ENCODE data around the gene ERN1. TPM values are rescaled to one million over a fixed set of nuclear protein-coding genes. Genes with fewer than 3 reads are reported as not detected.
"Not testable (repeated sequence)": the region's sequence is repeated elsewhere in the genome, so short reads cannot be mapped to it uniquely, and the experiment has no call there.

Gene ERN1
- total RNA-seq, 1 donor from 2014 or later, result 127 TPM

GRCh38 chr17:64007838-64008282, 122.1 kb downstream of the ERN1 start:
- intact Hi-C loops (cut with micrococcal nuclease), result no loop called here

GRCh38 chr17:64007089-64007837, 122.7 kb downstream of the ERN1 start:
- intact Hi-C loops (cut with micrococcal nuclease), result not testable (repeated sequence)

DNA sequence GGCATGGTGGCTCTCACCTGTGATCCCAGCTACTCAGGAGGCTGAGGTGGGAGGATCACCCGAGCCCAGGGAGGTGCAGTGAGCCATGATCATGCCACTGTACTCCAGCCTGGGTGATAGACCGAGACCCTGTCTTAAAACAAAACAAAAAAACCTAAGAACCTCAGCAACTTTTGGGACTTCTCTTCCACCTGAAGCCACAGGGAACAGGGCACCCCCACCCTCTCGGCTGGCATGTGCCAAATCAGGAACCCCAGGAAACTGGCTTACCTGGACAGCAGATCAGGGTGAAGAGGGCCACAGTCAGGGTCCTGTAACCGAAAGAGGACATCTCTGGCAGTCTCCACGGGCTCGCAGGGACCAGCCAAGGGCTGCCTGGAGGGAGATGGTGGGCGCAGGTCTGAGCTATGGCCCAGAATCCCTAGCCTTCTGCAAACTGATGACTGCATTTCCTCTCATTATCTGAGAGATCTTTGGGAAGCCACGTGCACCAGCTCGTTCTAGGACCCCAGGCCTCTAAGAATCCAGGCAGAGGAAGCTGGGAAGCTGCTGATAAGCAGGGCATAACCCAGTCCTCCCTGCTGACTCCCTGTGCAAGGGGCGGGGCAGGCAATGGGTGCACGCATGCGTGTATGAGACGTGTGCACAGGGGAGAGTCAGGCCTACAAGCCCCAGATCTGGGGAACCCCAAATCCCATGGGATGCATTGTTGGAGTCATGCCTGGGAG, 123.4 kb downstream of the ERN1 start:
- intact Hi-C loops (cut with micrococcal nuclease), result no loop called here

GRCh38 chr17:64005734-64006167, 124.2 kb downstream of the ERN1 start:
- intact Hi-C loops (cut with micrococcal nuclease), result no loop called here

GRCh38 chr17:64004903-64005733, 124.8 kb downstream of the ERN1 start:
- intact Hi-C loops (cut with micrococcal nuclease), result no loop called here

GRCh38 chr17:64004218-64004770, 125.7 kb downstream of the ERN1 start:
- intact Hi-C loops (cut with micrococcal nuclease), result no loop called here

DNA sequence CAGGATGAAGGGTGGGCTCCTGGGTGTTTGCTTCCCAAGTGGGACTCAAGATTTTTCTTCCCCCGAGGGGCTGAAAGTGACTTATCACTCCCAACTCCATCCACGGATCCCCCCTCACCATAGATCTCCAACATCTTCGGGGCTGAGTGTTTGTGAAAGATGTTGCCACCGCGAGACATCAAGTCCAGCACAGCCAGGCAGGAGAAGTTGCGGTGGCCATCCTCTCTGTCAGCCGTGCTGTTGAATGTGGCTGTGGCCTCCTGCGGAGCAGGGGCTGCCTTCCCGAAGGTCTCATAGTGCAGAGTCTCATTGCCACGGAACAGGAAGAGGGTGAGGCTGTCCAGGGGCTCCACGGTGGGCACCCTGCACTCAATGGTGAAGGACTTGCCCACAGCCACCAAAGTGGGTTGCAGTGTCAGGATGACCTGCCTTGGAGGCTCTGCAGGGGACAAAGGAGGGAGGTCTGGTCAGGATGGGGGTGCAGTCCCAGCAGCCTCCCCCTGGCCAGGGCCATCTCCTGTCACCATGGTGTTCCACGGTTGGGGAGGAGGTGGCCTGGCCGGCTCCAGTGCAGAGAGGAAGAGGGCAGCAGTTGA, 126.3 kb downstream of the ERN1 start:
- intact Hi-C loops (cut with micrococcal nuclease), result no loop called here

- intact Hi-C loops (cut with micrococcal nuclease), result no loop called here
These were observed 127.1 kb downstream of the ERN1 start for GRCh38 chr17:64002658-64003525.

DNA sequence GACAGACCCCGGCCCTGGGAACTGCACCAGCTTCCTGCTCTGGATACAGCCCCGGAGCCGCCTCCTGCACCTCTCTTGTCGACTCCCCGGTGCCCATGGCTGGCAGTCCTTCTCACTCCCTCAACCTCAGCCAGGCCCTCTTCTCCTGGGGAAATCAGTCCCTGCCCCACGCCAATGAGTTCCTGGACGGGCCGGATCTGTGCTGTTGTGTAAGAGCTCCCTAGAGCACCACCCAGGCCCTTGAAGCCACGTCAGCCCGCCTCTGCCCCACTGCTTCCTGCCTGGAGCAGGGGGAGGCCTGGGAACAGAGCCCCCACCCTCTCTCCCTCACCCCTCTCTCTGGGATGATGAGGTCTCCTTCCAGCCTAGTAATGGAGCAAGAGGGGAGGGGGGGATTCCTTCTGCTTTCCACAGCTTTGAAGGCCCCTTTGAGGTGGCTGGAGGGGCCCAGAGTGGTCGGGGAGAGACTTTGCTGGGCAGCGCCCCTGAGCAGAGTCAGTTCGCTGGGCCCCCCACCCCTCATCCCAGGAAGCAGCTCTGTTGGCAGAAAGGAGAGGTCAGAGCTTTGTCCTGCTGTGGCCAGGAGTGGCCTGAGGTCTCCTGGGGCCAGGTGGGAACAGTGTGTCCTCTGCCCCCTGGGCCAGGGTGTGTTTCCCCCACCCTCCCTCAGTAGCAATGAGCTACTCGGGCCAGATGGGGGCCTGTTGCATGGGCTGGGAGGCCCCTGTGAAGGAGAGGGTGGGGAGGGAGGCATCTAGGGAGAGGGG, 128.0 kb downstream of the ERN1 start:
- intact Hi-C loops (cut with micrococcal nuclease), result no loop called here

DNA sequence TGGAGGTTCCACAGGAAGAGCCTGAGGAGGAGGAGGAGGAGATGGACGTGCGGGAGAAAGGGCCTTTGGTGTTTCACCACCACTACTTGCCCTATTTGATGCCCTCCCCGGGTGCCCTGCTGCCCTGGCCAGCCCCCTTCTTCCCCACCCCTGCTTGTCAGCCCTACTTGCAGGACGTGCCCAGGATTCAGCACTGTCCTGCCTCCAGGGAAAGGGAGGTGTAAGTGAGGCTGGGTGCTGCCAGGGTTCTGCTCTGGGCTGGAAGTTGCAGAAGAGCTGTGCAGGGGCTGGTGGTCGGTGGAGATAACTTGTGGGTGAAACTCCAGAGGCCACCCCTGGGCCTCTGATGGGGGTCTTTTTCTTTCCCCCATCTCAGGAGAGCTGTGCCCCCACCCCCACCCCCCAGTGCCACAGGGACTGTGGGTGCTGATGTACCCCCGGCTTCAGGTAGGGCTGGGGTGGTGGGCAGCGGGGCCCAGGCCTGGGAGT, 128.8 kb downstream of the ERN1 start:
- intact Hi-C loops (cut with micrococcal nuclease), result no loop called here

GRCh38 chr17:63999680-64000531, 130.0 kb downstream of the ERN1 start:
- intact Hi-C loops (cut with micrococcal nuclease), result no loop called here

- intact Hi-C loops (cut with micrococcal nuclease), result loop anchor here (1.0 kb wide), 2 partner anchors 21 to 26 kb away; partner anchors contain the start of gene ICAM2
These were observed 130.9 kb downstream of the ERN1 start for GRCh38 chr17:63998721-63999679.

- intact Hi-C loops (cut with micrococcal nuclease), result loop anchor here (1.0 kb wide), 2 partner anchors 22 to 27 kb away; partner anchors contain the start of gene ICAM2
These were observed 131.8 kb downstream of the ERN1 start, which contains the start of gene PRR29 for GRCh38 chr17:63998050-63998720. Gene PRR29, plus strand, starts transcription at chr17:63998351. Its CDS starts 14 bp downstream, at chr17:63998365.

- intact Hi-C loops (cut with micrococcal nuclease), result loop anchor here (1.0 kb wide), 2 partner anchors 23 to 28 kb away; partner anchors contain the start of gene ICAM2
These were observed 132.4 kb downstream of the ERN1 start for GRCh38 chr17:63997341-63998048.

DNA sequence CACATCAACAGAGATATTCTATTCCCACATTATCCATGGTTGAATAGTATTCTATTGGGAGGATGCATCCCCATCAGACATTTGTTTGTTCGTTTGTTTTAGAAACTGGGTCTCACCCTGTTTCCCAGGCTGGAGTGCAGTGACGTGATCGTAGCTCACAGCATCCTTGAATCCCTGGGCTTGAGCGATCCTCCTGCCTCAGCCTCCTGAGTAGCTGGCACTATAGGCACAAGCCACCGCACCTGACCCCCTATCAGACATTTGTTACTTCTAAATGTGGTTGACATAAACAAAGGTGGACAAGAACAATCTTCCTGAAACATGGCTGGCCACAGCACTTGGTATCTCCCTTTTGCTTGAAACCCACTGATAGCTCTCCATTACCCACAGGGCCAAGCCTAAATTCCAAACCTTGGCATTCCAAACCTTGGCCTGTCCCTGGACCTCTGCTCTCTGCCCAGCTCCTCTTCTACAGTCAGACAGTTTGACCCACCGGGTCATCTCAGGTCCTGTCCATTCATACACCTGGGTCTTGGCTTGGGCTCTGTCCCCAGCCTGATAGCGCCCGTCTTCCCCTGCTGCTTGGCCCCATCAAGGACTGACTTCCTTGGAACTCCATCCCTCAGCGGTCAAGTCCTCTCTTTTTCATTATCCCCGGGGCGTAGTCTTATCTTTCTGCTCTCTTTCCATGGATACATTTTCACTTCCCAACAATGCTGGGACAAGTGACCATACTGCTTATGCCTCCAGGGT, 133.3 kb downstream of the ERN1 start:
- intact Hi-C loops (cut with micrococcal nuclease), result no loop called here
